Measurements from ENCODE around the gene IGSF3. TPM values are rescaled to one million over a fixed set of nuclear protein-coding genes. Genes with fewer than 3 reads are reported as not detected.

IGSF3 gene
- 2.8 and 3.7 TPM in 2 replicates for total RNA-seq

DNA sequence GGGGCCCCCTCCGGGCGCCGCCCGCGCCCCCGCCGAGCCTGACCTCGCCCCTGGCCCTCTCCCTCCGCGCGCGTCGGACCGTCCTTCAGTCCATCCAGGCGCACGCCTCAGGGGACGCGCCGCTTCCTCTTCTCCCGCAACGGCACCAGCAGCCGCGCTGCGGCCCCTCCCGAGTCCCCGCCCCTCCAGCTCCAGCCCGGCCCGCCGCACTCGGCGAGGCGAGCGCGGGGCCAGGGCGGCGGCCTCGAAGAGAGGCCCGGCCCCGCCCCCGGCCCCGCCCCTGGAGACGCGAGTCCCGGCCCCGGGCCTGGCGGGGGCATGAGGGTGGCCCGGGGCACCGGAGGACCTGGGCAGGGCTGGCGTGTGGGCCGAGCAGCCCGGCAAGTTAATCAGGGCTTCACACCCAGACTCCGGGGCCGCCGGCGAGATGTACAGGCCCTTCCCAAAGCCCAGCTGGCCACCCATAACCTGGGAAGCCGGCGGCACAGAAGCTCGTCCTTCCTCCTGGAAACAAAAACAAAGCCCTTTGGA is at the start of gene IGSF3:
Gene IGSF3, minus strand, starts transcription at position 159 of the 531 bp plus-strand sequence. CDS start 1,407 bp downstream, outside the sequence.
- no peak for DNase-seq (ENCODE audit: extremely low read depth, low read depth, low spot score)

DNA sequence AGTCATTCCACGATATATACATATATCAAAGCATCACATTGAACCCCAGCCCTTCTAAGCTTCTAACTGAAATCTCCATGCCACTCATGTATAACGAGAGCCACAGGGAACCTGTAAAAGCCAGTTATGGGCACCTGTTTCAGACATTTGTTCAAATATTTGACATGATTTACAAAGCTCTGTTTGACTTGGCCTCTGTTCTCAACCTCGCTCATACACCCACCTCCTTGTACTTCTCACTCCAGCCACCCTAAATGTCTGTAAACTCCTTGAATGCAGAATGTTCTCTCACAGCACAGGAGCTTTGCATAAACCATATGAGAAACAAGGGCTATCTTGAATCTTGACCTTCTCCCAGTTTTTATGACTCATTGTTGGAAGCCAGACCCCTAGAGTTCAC is 49.8 kb upstream of the IGSF3 start:
- no peak for DNase-seq (ENCODE audit: extremely low read depth, low read depth, low spot score)

DNA sequence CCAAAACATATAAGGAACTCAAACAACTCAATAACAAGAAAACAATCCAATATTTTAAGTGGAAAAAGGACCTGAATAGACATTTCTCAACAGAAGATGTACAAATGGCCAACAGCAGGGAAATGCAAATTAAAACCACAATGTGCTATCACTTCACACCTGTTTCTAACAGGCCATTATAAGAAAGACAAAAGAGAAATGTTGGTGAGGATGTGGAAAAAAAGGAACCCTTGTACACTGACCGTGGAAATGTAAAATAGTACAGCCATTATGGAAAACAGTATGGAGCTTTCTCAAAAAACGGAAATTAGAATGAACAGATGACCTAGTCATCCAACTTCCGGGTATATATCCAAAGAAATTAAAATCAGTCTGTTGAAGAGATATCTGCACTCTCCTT is 48.9 kb upstream of the IGSF3 start:
- DNase-seq (ENCODE audit: extremely low read depth, low read depth, low spot score) = no peak

DNA sequence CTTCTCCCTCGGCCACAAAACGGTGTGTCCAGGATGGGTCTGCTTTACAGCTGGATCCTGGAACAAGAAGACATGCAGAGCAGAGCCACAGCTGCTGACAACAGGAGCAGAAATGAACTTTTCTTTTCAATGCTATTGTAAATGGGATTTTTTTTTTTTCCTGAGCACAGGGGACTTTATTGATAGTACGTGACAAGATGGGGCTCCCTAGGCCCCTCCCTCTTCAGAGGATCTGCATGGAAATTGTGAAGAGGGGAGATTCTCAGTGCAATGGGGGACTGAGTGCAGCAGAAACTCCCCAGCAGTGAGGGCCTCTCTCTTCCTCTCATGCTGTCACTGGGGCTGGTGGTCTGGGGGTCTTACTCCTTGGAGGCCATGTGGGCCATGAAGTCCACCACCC is 45.9 kb upstream of the IGSF3 start:
- DNase-seq (ENCODE audit: extremely low read depth, low read depth, low spot score) = no peak

DNA sequence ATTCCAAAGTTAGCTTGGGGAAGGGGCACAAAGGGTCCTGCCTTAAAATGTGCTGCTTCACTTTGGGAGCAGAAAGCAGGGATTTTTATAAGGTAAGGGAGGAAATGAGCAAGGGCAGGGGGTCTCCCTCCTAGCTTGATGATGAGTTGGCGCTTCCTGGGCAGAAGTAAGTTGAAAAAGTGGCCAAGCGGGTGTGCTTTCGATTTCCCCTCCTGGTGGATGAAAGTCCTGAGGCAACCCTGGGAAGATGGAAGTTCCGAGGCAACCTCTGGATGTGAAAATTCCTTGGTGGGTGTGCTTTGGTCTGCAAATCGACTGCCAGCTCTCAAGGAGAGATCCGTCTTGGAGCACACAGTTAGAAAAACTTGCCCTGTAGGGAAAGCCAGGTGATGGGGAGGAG is 45.0 kb upstream of the IGSF3 start:
- no peak for DNase-seq (ENCODE audit: extremely low read depth, low read depth, low spot score)

DNA sequence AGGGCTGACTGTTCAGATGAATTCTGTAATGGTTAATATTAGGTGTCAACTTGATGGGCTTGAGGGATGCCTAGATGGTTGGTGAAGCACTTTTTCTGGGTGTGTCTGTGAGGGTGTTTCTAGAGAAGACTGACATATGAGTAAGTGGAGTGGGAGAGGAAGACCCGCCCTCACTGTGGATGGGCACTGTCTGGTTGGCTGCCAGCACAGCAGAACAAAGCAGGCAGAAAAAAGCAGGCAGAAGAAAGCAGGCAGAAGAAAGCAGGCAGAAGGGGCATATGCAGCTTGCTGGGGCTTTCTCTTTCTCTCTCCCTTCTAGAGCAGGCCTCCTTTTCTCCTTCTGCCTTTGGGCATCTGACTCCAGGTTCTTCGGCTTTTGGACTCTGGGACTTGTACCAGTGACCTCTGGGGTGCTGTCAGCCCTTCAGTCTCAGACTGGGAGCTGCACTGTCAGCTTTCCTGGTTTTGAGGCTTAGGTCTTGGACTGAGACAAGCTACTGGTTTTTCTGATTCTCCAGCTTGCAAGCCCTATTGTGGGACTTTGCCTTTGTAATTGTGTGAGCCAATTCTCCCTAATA is 43.8 kb upstream of the IGSF3 start:
- DNase-seq (ENCODE audit: extremely low read depth, low read depth, low spot score) = no peak

DNA sequence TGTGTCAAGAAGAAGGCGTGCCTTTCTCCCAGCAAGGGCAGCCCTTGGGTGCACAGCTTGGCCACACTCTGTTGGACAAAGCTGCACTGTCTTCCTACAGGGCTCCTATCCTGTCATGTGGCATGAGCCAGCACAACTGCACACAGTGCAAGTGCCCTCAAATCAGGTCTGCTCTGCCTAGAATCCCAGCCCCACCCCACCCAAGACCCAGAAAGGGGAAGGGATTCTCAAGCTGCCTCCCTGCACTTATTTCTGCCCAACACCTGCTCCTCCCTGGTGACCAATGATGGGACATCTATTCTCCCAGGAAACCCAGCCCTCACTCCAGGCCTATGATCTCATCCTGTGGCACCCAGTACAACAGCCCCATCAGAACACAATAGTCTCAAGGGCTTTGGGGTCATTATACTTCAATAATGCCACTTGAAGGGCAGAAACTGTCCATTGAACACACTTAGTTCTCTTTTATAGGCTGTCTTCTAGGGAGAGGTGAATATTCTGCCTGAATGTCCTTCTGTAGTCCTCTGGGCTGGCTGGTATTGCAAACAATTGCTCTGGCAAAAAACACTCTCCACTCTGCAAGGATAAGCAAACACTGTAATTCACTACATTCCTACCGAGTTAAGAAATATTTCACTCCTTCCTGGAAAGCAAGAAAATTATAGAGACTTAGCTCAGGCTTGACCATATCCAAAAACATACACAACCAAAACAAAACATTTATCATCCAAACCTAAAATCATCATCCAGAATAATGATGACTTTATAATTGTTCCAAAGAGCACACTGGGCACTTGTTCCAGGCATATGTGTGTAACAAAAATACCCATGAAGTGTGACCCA is 43.1 kb upstream of the IGSF3 start:
- DNase-seq (ENCODE audit: extremely low read depth, low read depth, low spot score) = no peak

DNA sequence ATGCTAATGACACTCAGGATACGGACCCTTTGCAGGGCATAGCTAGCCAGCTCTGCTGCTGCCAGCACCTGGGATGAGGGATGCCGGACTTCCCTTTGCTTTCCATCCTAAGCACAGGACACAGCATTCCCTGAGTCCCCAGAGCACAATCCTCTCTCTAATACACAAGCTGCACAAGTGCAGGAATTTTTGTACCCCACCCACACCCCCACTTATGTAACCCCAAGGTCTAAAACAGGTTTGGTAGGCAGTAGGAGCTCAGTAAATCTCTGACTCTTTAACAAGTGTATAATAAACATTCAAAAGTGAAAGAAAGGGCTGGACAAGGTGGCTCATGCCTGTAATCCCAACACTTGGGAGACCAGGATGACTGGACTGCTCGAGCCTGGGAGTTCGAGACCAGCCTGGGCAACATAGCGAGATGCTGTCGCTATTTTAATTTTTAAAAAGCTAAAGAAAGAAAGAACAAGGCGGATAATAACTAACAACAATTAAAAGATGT is 42.2 kb upstream of the IGSF3 start:
- DNase-seq (ENCODE audit: extremely low read depth, low read depth, low spot score) = no peak

DNA sequence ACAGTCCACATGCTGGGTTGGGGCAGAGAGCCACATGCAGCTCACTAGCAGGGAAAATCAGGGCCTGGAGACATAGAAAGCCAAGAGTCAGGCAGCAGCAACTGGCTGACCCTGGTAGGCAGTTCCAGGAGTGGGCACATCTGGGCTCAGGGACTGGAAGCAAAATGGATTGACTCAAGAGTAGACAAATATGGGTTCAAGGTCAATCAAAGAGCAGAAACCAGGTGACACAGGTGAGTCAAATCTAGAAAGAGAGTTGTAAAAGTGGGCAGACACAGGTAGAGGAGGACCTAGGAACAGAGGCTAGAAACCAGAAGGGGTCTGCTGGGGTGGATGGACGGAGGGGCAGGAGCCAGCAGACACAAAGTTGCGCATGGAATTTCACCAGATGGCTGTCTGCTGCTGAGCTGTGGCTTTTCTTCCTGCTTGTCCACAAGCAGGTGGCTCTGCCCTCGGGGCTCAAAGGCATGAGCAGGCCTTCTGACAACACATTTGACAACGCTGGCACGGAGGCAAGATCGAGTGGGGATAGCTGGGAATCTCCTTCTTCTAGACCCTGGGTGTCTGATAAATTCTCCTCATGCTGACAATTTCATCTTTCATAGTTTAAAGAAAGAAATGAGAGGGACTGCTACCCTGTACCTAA is 40.8 kb upstream of the IGSF3 start:
- DNase-seq (ENCODE audit: extremely low read depth, low read depth, low spot score) = no peak

DNA sequence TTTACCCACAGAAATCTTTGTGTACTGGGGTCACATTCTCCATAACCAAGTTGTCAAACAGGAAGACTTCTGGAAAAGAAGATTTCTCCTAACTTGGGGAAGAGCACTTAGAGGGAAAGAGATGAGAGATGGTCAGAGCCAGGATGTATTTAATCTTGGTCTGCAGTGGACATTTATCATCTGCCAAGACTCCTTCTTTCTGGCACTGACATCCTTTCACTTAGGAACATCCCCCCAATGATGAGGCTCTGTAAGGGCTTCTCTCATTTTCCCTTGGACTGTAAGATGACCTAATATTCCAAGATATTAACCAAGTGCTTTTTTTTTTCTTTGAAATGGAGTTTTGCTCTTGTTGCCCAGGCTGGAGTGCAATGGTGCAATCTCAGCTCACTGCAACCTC is 39.3 kb upstream of the IGSF3 start:
- DNase-seq (ENCODE audit: extremely low read depth, low read depth, low spot score) = no peak

DNA sequence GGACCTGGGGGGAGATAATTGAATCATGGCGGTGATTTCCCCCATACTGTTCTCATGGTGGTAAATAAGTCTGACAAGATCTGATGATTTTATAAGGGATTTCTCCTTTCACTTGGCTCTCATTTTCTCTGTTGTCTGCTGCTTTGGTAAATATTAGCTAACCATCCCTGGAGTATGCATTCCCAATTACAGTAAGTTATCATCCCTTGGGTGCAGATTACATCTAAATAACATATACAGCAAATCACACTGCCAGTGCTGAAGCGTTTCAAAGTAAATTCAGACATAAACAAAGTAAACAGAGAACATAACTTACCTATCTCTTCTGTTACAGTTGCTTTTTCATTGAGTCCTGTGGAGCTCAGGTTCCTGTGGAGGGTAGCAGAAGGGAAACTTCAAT is 38.6 kb upstream of the IGSF3 start:
- DNase-seq (ENCODE audit: extremely low read depth, low read depth, low spot score) = no peak

DNA sequence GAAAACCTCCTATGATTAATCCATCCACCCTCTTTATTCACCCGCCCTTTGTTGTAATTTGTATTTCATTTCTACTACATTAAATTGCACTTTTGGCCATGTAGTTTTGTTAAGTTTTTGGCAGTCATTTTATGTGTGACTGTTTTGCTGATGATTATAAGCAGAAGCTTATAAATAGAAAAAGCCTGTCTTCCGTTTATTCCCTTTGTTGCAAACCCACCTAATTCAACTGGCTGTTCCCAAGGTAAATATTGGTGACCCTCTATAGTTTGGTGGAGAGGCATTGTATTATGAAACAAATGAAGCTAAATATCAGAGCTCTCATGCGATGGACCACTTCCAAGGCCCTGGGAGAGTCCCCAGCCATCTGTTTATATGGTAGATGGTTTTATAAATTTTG is 36.7 kb upstream of the IGSF3 start:
- no peak for DNase-seq (ENCODE audit: extremely low read depth, low read depth, low spot score)

DNA sequence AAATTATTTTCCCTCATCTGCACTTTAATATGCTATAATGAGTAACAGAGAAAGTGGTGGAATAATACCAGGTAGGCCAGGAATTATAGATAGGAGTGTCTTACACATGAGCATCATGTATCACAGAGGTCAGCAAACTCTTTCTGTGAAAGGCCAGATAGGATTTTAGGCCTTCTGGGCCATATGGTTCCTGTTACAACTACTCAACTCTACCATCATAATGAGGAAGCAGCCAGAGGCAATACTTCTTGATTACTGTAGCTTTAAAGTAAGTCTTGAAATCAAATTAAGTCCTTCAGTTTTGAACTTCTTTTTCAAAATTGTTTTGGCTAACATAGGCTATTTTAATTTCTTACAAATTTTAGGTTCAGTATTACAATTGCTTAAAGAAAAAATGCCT is 32.1 kb upstream of the IGSF3 start:
- DNase-seq (ENCODE audit: extremely low read depth, low read depth, low spot score) = no peak

DNA sequence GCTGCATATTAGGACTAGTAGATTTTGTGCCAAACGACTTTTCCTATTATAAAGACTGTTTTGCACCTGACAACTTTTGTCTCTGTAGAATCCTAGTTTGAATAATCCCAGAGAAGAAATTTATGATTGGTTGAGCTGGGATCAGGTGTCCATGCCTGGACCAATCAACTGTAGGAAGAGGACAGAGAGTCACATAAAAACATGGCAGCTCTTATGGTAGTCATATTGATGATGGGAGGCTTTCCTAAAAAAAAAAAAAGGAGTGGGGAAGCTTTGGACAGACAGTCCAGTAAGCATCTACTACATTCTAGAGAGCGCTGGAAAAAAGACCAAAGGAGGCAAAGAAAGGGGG is 30.7 kb upstream of the IGSF3 start:
- no peak for DNase-seq (ENCODE audit: extremely low read depth, low read depth, low spot score)

DNA sequence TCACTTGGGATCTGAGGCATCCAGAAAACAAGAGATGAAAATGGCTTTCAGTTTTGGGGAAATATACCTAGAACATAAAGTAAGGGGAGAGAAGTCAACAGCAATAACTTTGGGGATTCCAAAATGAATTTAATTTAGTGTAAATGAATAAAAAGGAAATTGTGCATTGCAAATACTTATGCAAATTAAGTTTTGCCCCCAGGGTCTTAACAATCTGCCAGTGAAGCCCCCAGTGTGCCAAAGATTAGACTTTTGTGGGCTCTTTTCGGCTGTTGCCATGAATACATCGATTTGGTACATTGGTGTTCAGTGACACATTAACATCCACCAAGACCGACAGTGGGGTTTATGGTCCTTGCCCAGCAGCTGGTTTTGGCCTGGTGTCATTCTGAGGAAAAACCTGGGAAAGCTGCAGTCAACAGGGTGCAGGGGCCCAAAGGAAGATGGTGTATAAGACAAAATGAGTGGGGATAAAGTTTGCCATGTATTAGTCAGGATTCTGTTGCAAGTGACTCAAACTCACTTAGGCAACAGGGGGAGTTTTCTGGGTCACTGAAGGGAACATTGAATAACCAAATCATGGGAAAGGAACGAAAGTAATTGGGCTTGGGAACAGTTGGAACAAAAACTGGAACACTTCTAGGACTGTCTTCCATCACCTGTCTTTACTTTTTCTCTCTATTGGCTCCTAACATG is 30.2 kb upstream of the IGSF3 start:
- DNase-seq (ENCODE audit: extremely low read depth, low read depth, low spot score) = no peak

DNA sequence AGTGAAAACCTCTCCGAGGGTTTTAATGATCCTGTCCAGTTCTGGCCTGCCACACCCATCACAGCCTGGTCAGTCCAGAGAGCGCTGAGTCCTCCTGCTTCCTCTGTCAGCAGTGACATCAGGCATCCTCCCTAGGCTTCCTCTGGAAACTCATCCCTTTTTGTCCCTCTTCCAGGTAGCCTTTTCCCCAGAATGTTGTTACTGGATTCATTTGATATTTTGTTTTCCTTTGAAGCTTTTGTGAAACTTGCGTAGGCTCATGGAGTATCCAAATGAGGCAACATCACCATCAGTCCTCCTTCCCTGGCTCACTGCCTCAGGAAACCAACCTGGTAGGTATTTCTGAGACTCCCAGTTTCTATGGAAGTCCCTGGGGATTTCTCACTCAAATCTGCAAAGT is 27.0 kb upstream of the IGSF3 start:
- DNase-seq (ENCODE audit: extremely low read depth, low read depth, low spot score) = no peak

DNA sequence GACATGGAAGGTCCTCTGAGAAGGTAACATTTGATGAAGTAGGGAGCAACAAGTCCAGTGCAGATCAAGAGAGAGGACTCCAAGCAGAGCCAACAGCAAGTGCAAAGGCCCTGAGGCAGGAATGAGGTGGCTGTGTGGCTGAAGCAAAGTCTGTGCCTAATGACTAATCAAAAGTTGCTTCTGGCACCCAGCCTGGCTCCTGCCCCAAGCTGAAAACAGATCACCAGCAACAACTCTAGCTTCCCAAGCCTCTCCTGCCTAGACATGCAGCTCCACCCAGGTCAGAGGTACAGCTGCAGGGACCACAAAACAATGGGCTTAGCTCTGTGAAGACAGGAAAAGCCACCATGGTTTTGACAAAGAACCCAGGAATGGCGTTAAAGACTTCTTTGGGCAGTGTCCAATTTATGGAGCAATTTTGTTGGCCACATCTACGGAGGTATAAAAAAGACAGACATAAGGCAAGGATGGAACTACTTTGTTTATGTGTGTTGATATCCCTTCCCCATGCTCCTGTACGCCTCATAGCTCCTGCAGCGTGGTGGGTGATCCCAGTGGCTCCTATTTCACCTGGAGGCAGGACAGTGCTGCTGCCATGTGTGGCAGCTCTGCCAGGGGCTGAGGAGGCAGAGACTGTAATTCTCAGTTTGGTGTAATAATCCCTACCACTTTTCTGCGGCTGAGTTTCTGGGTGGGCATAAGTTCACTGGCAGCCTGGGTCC is 26.4 kb upstream of the IGSF3 start:
- DNase-seq (ENCODE audit: extremely low read depth, low read depth, low spot score) = no peak

DNA sequence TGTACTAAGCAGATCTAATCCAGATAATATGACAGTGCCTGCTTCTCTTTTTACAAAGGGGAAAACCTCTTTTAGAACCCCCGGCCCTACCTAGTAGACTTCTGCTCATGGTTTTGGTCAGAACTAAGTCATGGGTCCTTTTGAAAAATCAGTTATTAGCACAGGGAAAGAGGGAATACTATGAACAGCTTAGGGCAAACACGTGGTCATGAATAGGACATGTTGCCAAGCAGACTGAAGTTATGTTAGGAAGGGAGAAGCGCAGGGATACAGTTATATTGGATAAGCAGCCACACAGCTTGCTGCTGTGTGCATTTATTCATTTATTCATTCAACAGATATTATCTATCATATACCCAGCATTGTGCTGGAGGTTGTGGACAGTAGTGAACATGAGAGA is 25.3 kb upstream of the IGSF3 start:
- no peak for DNase-seq (ENCODE audit: extremely low read depth, low read depth, low spot score)

DNA sequence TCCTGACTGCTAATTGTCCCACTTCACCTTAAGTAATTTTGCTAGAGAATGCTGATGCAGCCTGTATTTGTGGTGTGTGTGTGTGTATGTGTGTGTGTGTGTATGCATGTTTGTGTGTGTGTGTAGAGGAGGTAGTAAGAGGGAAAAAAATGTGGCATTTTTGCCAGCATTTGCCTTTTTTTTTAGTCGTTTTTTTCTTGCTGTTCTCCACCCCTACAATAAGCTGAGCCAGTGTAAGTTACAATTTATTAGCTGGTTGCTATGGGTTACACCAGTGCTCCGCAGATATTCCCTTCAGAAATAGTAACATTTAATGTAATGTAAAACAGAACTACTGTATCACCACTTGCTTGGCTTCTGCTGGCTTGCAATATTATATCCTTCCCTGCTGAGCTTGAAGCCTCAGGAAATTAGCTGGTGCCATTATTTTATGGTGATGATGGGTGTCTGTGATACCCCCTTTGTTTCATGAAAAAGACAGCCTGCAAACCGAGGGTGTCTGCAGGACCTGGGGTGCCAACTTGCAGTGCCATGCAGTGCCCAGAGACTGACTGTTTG is 23.4 kb upstream of the IGSF3 start:
- DNase-seq (ENCODE audit: extremely low read depth, low read depth, low spot score) = no peak

DNA sequence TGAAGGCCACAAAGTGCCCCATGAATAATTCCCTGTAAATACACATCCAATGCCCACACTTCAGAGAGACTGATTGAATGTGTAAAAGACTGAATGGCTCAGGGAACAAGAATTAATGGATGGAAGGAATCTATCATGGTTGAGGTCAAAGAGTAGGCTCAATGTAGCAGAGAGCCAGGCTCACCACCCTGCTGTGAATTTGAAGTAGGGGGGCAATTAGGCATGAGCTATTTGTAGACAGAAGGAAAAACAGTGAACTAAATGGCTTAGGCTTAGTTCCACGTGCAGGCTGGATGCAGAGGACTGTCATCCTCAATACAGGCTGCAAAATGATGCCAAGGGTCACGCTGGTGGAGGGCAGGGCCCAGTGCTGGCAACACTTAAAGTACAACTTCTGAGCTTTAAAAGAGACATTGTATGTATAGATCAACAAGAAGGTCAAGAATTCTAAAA is 22.9 kb upstream of the IGSF3 start:
- no peak for DNase-seq (ENCODE audit: extremely low read depth, low read depth, low spot score)

Data from glomerular endothelial cell (primary cell).